DMS53 treated with DMSO at 0.1 percent for 48 hours (cell line): ENCODE data around the gene YWHAQ.
A peak's percentile ranks its signal among the peaks of the same experiment; 100 is the strongest.

Experiments
- DNase-seq: peaks from one replicate; lab custom pipeline; 2025; ENCODE audit not compliant: unreplicated experiment; lab: John Stamatoyannopoulos, UW

YWHAQ gene

GRCh38 chr2:9630736-9631552 lies at the start of gene YWHAQ:
Gene YWHAQ (minus strand): TSS chr2:9630997. CDS start chr2:9630452, 545 bp downstream.
- DNase-seq = peak; percentile 89

- no peak for DNase-seq
These were observed 49.3 kb upstream of the YWHAQ start for GRCh38 chr2:9680082-9680481.

- no peak for DNase-seq
These were observed 48.4 kb upstream of the YWHAQ start for GRCh38 chr2:9679218-9679617.

- no peak for DNase-seq
These were observed 47.7 kb upstream of the YWHAQ start for GRCh38 chr2:9678544-9678943.

- DNase-seq = no peak
These were observed 44.9 kb upstream of the YWHAQ start for GRCh38 chr2:9675415-9676351.

GRCh38 chr2:9674891-9675414 lies 44.2 kb upstream of the YWHAQ start:
- no peak for DNase-seq

GRCh38 chr2:9673914-9674481 lies 43.2 kb upstream of the YWHAQ start:
- no peak for DNase-seq

- DNase-seq = no peak
These were observed 38.0 kb upstream of the YWHAQ start for GRCh38 chr2:9668687-9669345.

- no peak for DNase-seq
These were observed 37.0 kb upstream of the YWHAQ start for GRCh38 chr2:9667826-9668225.

GRCh38 chr2:9666306-9666705 lies 35.5 kb upstream of the YWHAQ start:
- no peak for DNase-seq

GRCh38 chr2:9665898-9666297 lies 35.1 kb upstream of the YWHAQ start:
- DNase-seq = no peak

- DNase-seq = no peak
These were observed 33.6 kb upstream of the YWHAQ start for GRCh38 chr2:9664365-9664764.

- DNase-seq = no peak
These were observed 32.4 kb upstream of the YWHAQ start for GRCh38 chr2:9663008-9663879.

- DNase-seq = no peak
These were observed 30.5 kb upstream of the YWHAQ start for GRCh38 chr2:9661261-9661660.

- no peak for DNase-seq
These were observed 30.0 kb upstream of the YWHAQ start for GRCh38 chr2:9660781-9661180.

- DNase-seq = no peak
These were observed 29.4 kb upstream of the YWHAQ start for GRCh38 chr2:9660154-9660553.

- no peak for DNase-seq
These were observed 28.2 kb upstream of the YWHAQ start for GRCh38 chr2:9658972-9659371.

GRCh38 chr2:9657731-9658130 lies 26.9 kb upstream of the YWHAQ start:
- DNase-seq = no peak

- DNase-seq = no peak
These were observed 26.3 kb upstream of the YWHAQ start for GRCh38 chr2:9657083-9657482.

GRCh38 chr2:9656270-9656766 lies 25.5 kb upstream of the YWHAQ start:
- DNase-seq = no peak
